GM10248 (cell line): Measurements from ENCODE around the gene TMEM213.

ENCODE experiments used
- CTCF ChIA-PET: fragments of 300-600 bp; sonication (Branson Sonifier 250); formaldehyde crosslinking; extraction: SDS; loops from one replicate; lab custom pipeline; 2021; ENCODE audit warnings: antibody characterized with exemption; lab: Yijun Ruan, JAX
- POLR2A ChIA-PET: fragments of 350-650 bp; sonication (Branson Sonifier 250); formaldehyde crosslinking; extraction: SDS; loops from one replicate; lab custom pipeline; 2020; ENCODE audit warnings: antibody characterized with exemption; lab: Yijun Ruan, JAX
- DNase-seq: peaks from one replicate; pipeline ENCODE4 v3.0.0; 2012; ENCODE audit errors: extremely low spot score
- TF ChIP-seq, protein P1 (sequence below): IDR thresholded peaks from 2 replicates; pipeline ENCODE4 v1.5.1; 2012; ENCODE audit warnings: mild to moderate bottlenecking, low read depth; ENCODE audit errors: extremely low read depth, missing control alignments, control extremely low read depth

Gene TMEM213

DNA sequence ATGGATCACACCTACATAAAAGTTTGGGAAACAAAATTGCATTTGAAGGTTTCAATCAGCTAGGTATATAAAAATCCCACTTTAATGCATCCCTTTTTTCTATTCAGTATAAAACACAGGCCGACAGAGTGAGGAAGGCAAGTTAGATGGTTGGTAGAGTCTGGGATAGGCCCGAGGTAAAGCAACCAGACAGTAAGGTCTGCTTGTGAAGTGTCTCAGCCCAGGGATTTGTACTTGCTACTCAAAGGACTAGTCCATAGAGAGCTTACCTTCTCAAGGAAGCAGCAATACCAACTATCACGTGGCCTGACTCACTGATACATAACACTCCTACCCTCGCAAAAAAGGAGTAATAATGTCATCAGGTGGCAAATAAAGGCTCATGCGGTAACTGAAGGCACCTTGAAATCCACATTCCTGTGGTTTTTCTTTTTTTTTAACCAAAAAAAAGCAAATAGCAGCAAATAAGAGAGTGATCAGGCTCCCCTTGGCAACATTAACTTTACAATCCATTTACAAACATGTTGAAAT, 56.4 kb downstream of the TMEM213 start:
- CTCF ChIA-PET = no interaction called here
- no peak for DNase-seq
- TF ChIP-seq, protein P1, sequence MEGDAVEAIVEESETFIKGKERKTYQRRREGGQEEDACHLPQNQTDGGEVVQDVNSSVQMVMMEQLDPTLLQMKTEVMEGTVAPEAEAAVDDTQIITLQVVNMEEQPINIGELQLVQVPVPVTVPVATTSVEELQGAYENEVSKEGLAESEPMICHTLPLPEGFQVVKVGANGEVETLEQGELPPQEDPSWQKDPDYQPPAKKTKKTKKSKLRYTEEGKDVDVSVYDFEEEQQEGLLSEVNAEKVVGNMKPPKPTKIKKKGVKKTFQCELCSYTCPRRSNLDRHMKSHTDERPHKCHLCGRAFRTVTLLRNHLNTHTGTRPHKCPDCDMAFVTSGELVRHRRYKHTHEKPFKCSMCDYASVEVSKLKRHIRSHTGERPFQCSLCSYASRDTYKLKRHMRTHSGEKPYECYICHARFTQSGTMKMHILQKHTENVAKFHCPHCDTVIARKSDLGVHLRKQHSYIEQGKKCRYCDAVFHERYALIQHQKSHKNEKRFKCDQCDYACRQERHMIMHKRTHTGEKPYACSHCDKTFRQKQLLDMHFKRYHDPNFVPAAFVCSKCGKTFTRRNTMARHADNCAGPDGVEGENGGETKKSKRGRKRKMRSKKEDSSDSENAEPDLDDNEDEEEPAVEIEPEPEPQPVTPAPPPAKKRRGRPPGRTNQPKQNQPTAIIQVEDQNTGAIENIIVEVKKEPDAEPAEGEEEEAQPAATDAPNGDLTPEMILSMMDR = no peak
- POLR2A ChIA-PET = no interaction called here

DNA sequence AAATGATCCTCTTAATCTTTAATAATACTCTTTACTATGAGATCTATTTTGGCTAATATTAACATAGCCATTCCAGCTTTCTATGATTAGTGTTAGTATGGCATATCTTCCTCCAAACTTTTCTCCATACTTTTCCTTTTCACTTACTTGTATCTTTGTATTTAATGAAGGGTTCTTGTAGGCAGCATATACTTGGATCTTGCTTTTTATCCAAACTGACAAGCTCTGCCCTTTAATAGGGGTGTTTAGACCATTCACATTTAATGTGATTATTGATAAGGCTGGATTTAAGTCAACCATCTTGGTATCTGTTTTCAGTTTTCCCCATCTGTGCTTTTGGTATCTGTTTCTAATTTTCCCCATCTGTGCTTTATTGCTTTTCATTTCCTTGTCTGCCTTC, 59.9 kb downstream of the TMEM213 start:
- ChIA-PET CTCF (interaction anchor here (1.4 to 1.6 kb wide), 2 partner anchors 20 to 29 kb away, joined by 3 to 4 read pairs; no protein-coding TSS in a partner anchor), POLR2A (no interaction called here)
- TF ChIP-seq, protein P1 = no peak
- DNase-seq = no peak

DNA sequence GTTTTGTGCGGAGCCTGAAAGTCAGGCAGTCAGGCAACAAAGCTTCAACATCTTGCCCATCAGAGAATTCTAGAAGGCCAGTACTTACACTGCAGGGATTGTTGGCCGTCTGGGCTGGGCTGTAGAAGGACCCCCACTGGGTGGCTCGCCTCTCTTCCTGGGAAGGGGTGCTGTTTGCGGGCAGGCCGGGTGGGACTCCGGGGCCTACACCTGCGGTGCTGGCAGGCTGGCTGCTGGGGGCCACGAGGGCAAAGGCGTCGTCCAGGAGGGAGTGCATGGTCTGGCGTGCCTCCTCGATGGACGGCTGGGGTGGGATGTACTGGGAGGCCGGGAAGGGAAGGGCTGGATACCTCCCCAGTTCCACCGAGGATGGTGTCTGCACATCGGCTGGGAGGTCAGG, 63.3 kb downstream of the TMEM213 start:
- TF ChIP-seq, protein P1 = no peak
- CTCF ChIA-PET = no interaction called here

DNA sequence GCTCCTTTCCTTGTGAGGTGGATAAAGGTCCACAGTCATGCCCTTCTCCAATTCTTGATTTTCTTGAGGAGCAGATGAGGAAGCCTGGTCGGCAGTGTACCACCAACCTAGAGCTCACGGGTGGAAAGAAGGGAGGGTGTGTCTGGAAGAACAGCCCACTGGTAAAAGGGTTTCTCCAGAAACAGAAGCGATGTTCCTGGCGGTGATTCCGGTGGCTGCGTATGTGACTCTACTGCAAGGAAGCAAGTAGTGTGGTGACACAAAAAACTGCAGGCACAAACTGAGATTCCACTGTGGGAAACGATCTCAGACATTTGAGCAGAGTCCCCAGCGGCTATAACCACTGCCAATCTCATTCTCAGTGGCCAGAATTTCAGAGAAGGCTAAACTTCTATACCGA, 66.1 kb downstream of the TMEM213 start:
- TF ChIP-seq, protein P1 = no peak
- CTCF ChIA-PET = no interaction called here
- no peak for DNase-seq
- POLR2A ChIA-PET = no interaction called here

More for the DNA sequence above, 63.3 kb downstream of the TMEM213 start:
- POLR2A ChIA-PET = no interaction called here
- DNase-seq = no peak

DNA sequence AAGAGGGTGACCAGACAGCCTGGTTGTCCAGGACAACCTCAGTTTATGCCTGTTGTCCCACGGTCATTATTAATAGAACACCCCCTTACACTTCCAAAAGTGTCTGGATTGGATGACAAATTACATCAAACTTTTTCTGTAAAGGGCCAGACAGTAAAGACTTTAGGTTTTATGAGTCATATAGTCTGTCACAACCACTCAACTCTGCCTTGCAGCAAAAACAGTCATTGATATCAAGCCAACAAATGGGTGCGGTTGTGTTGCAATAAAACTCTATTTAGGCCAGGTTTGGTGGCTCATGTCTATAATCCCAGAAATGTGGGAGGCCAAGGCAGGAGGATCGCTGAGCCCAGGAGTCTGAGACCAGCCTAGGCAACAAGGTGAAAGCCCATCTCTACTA, 66.9 kb downstream of the TMEM213 start:
- TF ChIP-seq, protein P1 = no peak
- POLR2A ChIA-PET = no interaction called here
- DNase-seq = no peak
- CTCF ChIA-PET = interaction anchor here (1.9 kb wide), 1 partner anchor 703 kb away, joined by 5 read pairs; no protein-coding TSS in a partner anchor

DNA sequence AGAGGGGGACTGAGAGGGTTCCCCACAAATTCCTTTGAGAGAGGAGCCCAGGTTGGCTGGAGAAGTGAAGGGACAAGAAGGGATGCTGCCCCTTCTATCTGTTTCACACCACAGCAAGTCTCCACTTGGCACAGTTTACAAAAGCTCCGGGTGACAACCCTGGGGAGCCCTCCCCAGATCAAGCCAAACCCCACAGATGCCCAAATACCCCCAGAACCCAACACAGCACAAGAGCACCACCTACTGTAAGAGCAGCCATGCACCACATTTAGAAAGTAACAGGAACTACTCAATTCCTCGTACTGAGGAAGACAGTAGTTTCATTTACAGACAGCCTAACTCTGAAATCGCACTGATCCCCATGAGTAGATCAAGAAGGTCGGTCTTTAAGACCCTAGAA, 68.0 kb downstream of the TMEM213 start:
- TF ChIP-seq, protein P1 = peak; percentile 47
- POLR2A ChIA-PET = no interaction called here
- CTCF ChIA-PET = interaction anchor here (1.9 kb wide), 1 partner anchor 704 kb away, joined by 5 read pairs; no protein-coding TSS in a partner anchor
- peak; percentile 51 for DNase-seq
